ENCODE measurements around the gene SYNDIG1. TPM values are rescaled to one million over a fixed set of nuclear protein-coding genes. Genes with fewer than 3 reads are reported as not detected.

SYNDIG1 gene
- total RNA-seq, 1 experiment from 2014 or later = not detected

- H3K4me2 ChIP-seq (ENCODE audit: low read length) = no peak overlapping the region
- peaks cover 81% of the 10 kb centered on the region for H3K27me3 ChIP-seq (ENCODE audit: low read length)
- TF ChIP-seq EZH2 (IDR thresholded peaks at IDR 0.05; ENCODE audit: low read length, unreplicated experiment) (no peak), EZH2phosphoT487 (IDR thresholded peaks at IDR 0.05; ENCODE audit: borderline replicate concordance, low read length) (no peak), CTCF (conservative IDR thresholded peaks at IDR 0.05; ENCODE audit: low read depth, low read length) (no peak)
- H4K20me1 ChIP-seq (ENCODE audit: low read length) = no peaks in the 10 kb centered on the region
- intact Hi-C loops (cut with micrococcal nuclease) = no loop called here
- BruUV-seq (replicated peaks) = no TSS peak
- no peak overlapping the region for H3K4me3 ChIP-seq (ENCODE audit: low read length)
- no peaks in the 10 kb centered on the region for H3F3A ChIP-seq (ENCODE audit: low read length, unreplicated experiment)
- ATAC-seq (no peak), DNase-seq (no peak)
- CTCF ChIA-PET = no interaction called here
- H3K79me2 ChIP-seq (ENCODE audit: low read length) = no peaks in the 10 kb centered on the region
- no peak overlapping the region for H3K27ac ChIP-seq (ENCODE audit: low read length)
- no peaks in the 10 kb centered on the region for H3K9me3 ChIP-seq (ENCODE audit: low read length)
- H3K9me2 ChIP-seq (replicated peaks; ENCODE audit: low read length) = no peaks in the 10 kb centered on the region
- H3K9ac ChIP-seq (ENCODE audit: low read length) = no peak overlapping the region
- H3K4me1 ChIP-seq (ENCODE audit: insufficient read depth, low read length) = no peaks in the 10 kb centered on the region
- no peak overlapping the region for H2AFZ ChIP-seq (ENCODE audit: low read length)
- POLR2A ChIA-PET (ENCODE audit: unreplicated experiment) = no interaction called here
- no peaks in the 10 kb centered on the region for H3K36me3 ChIP-seq (ENCODE audit: low read depth, low read length)
Measured at GRCh38 chr20:24701668-24702067, 232.2 kb downstream of the SYNDIG1 start.

- POLR2A ChIA-PET (ENCODE audit: unreplicated experiment) = no interaction called here
- Histone ChIP-seq H3F3A (ENCODE audit: low read length, unreplicated experiment) (no peaks in the 10 kb centered on the region), H3K4me3 (ENCODE audit: low read length) (no peak overlapping the region), H2AFZ (ENCODE audit: low read length) (no peak overlapping the region), H4K20me1 (ENCODE audit: low read length) (no peaks in the 10 kb centered on the region), H3K4me1 (ENCODE audit: insufficient read depth, low read length) (no peaks in the 10 kb centered on the region), H3K27me3 (ENCODE audit: low read length) (peaks cover 82% of the 10 kb centered on the region), H3K9me3 (ENCODE audit: low read length) (no peaks in the 10 kb centered on the region), H3K36me3 (ENCODE audit: low read depth, low read length) (no peaks in the 10 kb centered on the region), H3K4me2 (ENCODE audit: low read length) (no peak overlapping the region), H3K27ac (ENCODE audit: low read length) (no peak overlapping the region), H3K9ac (ENCODE audit: low read length) (no peak overlapping the region), H3K79me2 (ENCODE audit: low read length) (no peaks in the 10 kb centered on the region), H3K9me2 (replicated peaks; ENCODE audit: low read length) (no peaks in the 10 kb centered on the region)
- CTCF ChIA-PET = no interaction called here
- no TSS peak for BruUV-seq (replicated peaks)
- DNase-seq (no peak), ATAC-seq (no peak)
- intact Hi-C loops (cut with micrococcal nuclease) = no loop called here
- TF ChIP-seq EZH2 (IDR thresholded peaks at IDR 0.05; ENCODE audit: low read length, unreplicated experiment) = no peak
- TF ChIP-seq CTCF (conservative IDR thresholded peaks at IDR 0.05; ENCODE audit: low read depth, low read length) = no peak
- no peak for TF ChIP-seq EZH2phosphoT487 (IDR thresholded peaks at IDR 0.05; ENCODE audit: borderline replicate concordance, low read length)
Measured at GRCh38 chr20:24702501-24703283, 233.3 kb downstream of the SYNDIG1 start.

- no peak for ATAC-seq
- DNase-seq = no peak
- H3K4me1 ChIP-seq (ENCODE audit: insufficient read depth, low read length) = no peaks in the 10 kb centered on the region
- H3F3A ChIP-seq (ENCODE audit: low read length, unreplicated experiment) = no peaks in the 10 kb centered on the region
- no peak overlapping the region for H3K9ac ChIP-seq (ENCODE audit: low read length)
- no peak overlapping the region for H3K4me2 ChIP-seq (ENCODE audit: low read length)
- no peak overlapping the region for H3K27ac ChIP-seq (ENCODE audit: low read length)
- no peaks in the 10 kb centered on the region for H3K9me3 ChIP-seq (ENCODE audit: low read length)
- no peaks in the 10 kb centered on the region for H3K9me2 ChIP-seq (replicated peaks; ENCODE audit: low read length)
- BruUV-seq (replicated peaks) = no TSS peak
- no peaks in the 10 kb centered on the region for H3K36me3 ChIP-seq (ENCODE audit: low read depth, low read length)
- ChIA-PET CTCF (no interaction called here), POLR2A (ENCODE audit: unreplicated experiment) (no interaction called here)
- no peaks in the 10 kb centered on the region for H3K79me2 ChIP-seq (ENCODE audit: low read length)
- intact Hi-C loops (cut with micrococcal nuclease) = no loop called here
- no peak overlapping the region for H3K4me3 ChIP-seq (ENCODE audit: low read length)
- peaks cover 82% of the 10 kb centered on the region for H3K27me3 ChIP-seq (ENCODE audit: low read length)
- H4K20me1 ChIP-seq (ENCODE audit: low read length) = no peaks in the 10 kb centered on the region
- no peak overlapping the region for H2AFZ ChIP-seq (ENCODE audit: low read length)
- TF ChIP-seq EZH2 (IDR thresholded peaks at IDR 0.05; ENCODE audit: low read length, unreplicated experiment) (no peak), CTCF (conservative IDR thresholded peaks at IDR 0.05; ENCODE audit: low read depth, low read length) (no peak), EZH2phosphoT487 (IDR thresholded peaks at IDR 0.05; ENCODE audit: borderline replicate concordance, low read length) (no peak)
Measured at GRCh38 chr20:24703284-24703610, 233.8 kb downstream of the SYNDIG1 start.

All from PC-3 (cell line).